GDM1 (cell line): ENCODE data around the gene NPC2.

Source experiments
- DNase-seq: peaks from one replicate; lab custom pipeline; 2025; lab: John Stamatoyannopoulos, UW

The NPC2 gene

DNA sequence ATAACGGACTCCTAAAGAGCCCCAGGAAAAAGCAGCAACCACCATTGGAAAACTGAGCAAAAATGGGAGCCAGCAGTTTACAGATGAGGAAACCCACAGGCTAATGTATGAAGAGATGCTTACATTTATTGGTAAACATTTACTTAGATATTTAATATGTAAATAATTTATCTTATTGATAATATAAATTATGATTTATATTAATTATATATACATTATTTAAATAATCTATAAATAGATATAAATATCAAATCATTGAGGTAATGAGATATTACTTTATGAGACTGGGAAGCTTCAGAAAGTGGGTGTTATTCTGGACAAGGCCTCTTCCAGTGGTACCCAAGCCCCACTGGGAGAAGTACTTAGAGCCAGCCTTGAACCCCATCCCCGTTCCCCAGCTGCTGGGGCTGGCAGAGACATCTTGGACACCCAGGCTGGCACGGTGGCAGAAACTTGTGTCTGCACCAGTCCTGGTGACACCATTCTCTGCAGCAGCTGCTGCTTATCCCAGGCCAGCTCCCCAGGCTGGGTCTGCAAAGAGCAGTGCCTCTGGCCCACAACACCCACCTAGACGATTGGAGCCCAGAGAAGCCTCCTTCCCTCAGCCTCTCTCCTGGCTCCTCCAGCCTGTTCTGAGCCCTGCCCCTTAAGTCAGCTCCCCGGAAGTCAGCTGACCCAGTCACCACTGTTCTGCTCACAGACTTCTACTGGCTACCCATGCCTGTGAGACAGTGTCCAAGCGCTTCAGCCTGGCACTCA, 26.4 kb upstream of the NPC2 start:
- no peak for DNase-seq

DNA sequence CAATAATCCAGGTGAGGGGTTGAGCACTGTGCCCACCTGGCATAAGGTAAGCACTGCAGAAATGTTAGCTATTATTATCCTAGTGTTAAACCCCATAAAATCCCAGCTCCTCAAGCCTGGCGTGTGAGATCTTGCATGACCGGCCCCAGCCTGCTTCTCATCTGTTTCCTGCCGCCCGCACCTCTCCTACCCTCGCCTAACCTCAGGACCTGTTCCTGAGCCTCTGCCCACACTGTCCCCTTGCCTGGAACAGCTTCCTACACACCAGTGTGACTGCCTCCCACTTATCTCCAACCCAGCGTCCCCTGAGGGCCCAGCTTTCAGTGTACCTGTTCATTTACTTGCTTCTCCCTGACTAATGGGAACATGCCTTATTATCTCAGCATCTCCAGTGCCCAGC, 25.1 kb upstream of the NPC2 start:
- no peak for DNase-seq

DNA sequence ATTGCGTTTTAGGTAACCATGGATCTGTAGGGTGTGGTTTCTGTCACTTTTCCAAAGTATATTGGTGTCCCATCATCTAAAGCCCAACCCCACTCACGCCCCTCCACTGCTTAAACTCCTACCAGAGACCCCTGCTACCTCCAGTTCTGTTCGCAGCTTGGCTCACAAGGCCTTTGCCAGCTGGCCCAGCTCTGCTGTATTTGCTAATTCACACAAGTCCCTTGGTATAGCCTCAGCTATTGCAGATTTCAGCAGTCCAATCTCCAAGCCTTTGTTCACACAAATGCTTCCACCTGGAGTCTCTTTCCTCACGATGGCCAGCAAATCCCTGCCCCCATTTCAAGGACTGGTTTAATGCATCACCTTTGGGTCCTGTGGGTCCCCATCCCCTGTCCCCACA, 24.6 kb upstream of the NPC2 start:
- no peak for DNase-seq

DNA sequence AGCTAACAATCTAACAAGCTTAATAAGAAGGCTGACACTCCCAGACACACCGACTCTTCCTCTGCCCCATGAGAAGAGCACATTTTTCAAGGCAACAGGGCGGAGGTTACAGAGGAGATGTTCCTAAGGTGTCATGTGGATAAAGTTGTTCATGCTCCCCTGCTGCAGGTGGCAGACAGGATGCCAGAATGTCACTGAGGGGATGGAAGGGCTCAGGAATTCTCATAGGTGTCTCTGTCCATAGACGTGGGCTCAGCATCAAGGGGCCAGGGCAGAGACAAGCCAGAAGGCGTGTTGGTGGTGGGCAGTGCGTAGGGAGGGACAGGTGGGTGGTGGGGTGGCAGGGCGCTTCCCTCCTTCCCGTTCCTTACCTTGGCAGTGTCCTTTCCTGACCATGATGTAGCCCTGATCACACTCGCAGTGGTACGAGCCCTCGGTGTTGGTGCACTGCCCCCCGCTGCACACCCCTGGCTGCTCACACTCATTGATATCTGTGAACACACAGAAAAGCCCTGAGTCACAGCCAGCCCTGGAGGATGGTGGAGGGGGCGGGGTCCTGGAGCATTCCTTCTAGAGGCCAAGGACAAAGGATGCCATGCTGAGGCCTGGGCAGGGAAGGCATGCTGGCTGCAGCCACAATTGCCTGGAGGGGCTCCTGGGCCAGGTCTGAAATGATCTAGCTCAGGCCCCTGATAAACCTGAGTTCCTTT, 23.5 kb upstream of the NPC2 start:
- no peak for DNase-seq

DNA sequence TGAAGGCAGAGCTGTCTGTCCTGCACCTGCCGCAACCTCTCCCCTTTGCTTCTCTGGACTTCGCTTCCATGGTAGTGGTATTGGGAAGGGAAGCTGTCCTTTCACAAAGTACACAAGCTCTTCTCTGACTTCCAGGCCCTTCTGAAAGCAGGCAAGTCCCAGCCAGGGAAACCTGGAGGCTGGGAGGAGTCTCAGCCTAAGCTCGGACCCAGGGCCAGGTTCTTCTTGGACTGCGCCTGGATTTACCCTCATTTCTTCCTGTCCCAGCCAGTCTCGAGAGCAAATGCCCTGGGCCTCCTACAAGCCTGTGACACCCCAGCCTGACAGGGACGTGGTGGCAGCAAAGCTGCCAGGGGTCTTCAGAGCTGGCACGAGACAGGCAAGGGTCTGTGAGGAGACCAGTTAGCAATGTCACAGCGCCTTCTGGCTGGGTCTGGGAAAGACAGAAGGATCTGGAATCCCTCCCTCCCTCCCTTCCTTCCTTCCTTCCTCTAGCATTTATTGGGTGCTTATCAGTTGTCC, 22.8 kb upstream of the NPC2 start:
- no peak for DNase-seq

- DNase-seq = no peak
These were observed 21.4 kb upstream of the NPC2 start for GRCh38 chr14:74514471-74514941.

- DNase-seq = no peak
These were observed 19.1 kb upstream of the NPC2 start for GRCh38 chr14:74511966-74512830.

DNA sequence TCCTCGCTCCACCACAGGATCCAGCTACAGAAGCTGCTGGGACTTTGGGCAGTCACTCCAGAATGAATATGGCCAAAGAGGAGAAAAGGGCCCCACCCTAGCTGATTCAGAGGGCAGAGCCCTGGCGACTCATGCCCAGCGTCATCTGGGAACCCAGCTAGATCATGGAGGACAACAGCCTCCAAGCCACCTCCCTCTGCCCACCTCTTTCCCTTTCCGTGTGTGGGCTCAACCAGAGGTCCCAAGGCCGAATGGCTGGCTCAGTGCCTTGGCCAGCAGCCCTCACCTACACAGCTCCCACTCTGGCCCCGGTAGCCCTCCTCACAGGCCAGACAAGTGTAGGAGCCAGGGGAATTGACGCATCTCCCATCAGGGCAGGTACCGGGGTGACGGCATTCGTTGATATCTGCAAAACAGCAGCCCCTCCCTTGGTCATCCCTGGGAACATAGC, 17.9 kb upstream of the NPC2 start:
- DNase-seq = no peak

DNA sequence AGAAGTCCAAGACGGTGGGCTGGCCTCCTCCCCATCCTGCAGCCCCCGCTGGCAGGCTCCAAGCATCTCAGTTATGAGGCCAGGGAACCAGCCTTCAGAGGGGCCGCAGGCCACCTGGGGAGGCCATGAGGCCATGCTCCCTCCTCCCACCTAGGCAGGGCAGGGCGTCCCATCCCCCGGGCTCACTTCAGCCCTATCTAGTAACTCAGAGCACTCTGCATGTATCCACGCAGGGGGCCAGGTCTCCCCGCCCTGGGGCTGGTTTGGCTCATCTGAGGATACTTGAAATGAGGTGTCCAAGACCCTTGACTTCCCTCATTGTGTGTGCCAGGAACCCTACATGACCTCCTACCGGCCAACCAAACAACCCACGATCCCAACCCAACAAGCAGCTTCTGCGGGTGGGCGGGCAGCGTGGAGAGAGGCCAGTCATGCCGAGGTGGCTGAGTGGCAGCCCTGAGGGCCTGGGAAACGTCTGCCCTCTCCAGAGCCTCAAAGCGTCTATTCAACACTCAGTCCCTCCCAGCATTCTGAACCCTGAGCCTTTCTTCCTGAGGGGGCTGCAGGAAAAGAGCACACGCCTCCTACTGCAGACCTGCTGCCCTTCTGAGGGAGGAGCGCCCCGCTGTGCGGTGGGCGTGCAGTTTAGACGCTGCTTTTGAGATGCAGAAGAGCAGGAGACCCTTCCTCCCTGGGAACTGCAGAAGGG, 17.3 kb upstream of the NPC2 start:
- no peak for DNase-seq

DNA sequence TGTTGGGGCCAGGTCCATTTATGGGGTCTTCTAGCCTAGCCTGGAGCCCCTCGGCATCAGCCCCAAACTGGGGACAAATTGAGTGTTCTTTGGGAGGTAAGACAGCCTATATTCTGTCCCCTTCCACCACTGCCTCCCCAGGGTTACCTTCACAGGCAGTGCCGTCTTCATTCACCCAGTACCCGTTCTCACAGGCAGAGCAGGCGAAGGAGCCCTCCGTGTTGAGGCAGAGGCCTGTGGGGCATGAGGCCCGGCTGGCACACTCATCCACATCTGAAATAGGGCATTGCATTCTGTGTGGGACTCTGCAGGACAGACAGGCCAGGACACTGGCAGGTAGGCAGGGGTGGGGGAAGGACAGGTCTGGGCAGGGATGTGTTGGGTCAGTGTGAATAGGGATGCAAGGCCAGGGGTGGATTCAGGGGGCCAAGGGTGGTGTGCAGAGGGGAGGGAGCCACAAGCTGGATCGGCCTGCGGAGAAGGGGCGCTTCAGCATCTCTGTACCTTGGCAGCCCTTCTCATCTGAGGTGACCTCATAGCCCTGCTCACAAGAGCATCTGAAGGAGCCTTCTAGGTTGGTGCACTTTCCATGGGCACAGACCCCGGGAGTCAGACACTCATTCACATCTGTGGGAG, 16.6 kb upstream of the NPC2 start:
- no peak for DNase-seq

DNA sequence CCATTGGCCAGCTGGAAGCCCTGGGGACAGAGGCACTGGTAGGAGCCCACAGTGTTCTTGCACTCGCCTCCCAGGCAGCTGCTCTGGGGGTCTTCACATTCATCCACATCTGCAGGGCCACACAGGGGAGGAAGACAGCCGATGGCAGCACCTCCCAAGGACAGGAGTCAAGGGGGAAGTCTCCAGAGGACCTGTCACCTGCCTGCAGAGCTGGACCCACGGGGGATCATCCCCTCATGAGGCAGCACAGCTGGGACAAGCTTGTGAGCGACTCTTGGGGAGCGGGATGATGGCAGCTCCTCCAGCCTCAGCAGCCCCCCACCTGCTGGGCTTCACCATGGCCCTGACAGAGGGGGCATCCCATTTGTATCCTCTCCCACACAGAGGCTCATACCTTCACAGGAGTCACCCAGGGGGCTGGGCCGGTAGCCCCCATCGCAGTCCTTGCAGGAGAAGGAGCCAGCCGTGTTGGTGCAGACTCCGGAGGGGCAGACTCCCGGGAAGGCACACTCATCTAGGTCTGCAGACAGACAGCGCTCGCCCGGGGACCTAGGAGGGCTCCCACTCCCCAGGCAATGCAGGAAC, 15.8 kb upstream of the NPC2 start:
- DNase-seq = no peak

- DNase-seq = no peak
These were observed 15.2 kb upstream of the NPC2 start for GRCh38 chr14:74508292-74508731.

DNA sequence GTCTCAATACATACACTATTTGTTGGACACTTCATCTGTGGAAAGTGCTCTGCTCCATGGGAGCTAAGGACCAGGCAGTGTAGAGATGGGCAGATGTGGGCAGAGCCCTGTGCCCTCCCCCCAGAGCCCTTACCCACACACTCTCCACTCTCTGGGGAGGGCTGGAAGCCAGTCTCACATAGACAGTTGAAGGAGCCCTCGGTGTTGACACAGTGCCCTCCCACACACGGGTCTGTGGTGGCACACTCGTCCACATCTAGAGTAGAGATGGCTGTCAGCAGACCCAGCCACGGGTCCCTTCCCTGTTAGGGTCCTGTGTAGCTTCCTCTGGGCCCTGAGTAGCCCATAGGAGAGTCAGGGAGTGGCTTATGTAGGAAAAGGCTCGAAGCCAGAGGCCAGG, 14.7 kb upstream of the NPC2 start:
- no peak for DNase-seq

- DNase-seq = no peak
These were observed 14.0 kb upstream of the NPC2 start for GRCh38 chr14:74507085-74507484.

DNA sequence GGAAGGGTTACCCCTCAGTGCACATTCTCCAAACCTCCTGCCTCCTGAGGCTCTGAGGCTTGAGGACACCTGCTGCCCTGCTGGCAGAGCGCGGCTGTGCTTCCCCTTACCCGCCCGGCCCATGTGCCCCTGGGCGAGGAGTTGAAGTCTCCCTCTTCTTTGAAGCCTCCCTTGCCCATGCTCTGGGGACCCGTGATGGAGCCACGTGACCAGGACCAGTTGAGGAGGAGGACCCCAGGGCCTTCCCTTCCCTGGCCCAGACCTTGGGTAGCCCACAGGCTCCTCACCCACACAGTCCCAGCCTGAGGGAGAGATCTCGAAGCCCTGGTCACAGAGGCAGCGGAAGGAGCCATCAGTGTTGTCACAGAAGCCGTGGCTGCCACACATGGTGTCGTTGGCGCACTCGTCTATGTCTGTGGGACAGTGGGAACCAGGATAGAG, 13.3 kb upstream of the NPC2 start:
- no peak for DNase-seq

GRCh38 chr14:74505831-74506230, 12.7 kb upstream of the NPC2 start:
- DNase-seq = no peak

GRCh38 chr14:74504874-74505720, 12.0 kb upstream of the NPC2 start:
- DNase-seq = no peak

DNA sequence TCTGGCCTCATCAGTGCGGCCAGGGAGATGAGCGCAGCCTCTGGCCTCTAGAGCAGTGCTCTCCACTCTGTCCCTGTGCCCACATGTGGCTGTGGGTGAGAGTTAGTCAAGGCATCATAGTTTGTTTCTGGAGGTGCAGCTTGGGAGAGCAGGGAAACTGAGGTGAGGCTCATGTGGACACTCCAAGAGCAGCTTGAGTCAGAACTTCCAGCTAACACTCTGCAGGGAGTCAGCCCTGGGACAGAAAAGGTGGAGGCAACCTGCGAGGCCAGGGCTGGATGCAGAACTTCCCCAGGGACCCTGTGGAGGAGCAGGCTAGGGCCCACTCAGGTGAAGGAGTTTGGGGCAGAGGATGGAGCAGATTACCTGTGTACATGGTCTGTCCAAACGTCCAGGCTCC, 11.3 kb upstream of the NPC2 start:
- no peak for DNase-seq

GRCh38 chr14:74503938-74504335, 10.8 kb upstream of the NPC2 start:
- DNase-seq = no peak
